GM19238 (cell line): ENCODE results near the gene MYLK.

ENCODE experiments used
- DNase-seq: peaks from one replicate; pipeline ENCODE4 v3.0.0; 2011; ENCODE audit warnings: low spot score; ENCODE audit not compliant: insufficient read length

The MYLK gene

GRCh38 chr3:123819949-123820348, 64.2 kb downstream of the MYLK start:
- DNase-seq = no peak

DNA sequence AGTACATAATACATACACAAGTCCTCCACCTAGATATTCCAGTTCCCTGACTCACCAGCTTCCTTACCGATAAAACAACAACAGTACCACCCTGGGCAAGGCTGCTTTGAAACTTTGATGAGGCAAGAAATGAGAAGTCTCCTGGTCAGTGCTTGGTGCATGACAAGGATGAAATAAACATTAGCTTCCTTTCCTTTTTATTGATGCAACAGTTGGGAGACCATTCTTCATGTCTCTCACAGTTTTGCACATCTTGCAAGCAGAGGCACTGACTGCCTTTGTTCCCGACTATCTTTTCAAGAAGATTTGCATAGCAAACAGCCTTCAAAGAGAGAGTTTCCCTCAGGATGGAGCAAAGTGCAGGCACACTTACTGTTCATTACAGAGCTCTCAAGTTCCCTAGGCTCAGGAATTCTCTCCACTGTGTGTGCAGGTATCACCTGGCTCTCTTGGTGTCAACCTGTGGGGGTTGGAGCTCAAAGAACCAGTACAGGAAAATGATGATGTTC, 65.2 kb downstream of the MYLK start:
- DNase-seq = no peak

- DNase-seq = no peak
These were observed 65.7 kb downstream of the MYLK start for GRCh38 chr3:123818324-123818920.

- DNase-seq = no peak
These were observed 66.7 kb downstream of the MYLK start for GRCh38 chr3:123817413-123817812.

DNA sequence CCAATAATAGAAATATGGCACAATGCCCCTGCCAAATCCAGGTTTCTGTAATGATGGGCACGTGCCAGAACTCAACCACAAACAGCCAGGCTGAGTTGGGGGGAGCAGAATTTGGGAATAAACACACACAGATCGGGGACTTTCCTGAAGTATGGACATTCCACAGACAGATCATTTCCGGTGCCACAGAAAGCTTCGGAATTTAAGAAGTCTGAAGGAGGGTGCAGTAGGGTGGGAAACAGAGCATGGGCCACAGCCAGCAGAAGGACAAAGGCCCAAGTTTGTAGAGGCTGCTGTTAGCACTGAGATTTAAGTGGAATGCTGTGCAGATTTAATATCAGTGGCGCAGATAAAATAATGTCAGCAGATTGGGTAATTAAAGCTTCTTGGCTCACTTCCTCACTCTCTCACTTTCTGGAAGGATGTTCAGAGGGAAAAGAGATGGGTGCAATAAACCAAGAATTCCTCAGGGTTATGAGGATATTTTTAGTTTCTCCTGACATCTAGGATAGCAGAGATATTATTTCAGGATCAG, 67.4 kb downstream of the MYLK start:
- no peak for DNase-seq

- no peak for DNase-seq
These were observed 68.2 kb downstream of the MYLK start for GRCh38 chr3:123815981-123816380.

DNA sequence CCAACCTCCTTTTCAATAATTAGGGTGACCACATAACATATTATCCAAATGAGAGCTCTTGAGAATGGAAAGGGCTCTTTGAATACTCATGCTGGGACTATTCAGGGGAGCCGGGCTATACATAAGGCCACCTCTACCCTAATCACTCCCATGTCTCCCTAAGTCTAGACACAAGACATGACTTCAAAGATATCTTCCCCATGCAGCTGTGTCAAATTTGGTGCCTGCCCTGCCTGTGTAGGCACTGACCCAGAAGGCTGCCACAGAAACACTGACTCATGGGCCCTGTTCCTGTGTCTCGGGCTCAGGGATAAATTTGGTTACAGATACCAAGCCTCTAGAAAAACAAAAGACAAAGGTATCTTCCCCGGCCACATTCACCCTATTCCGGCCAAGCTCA, 70.3 kb downstream of the MYLK start:
- DNase-seq = no peak

DNA sequence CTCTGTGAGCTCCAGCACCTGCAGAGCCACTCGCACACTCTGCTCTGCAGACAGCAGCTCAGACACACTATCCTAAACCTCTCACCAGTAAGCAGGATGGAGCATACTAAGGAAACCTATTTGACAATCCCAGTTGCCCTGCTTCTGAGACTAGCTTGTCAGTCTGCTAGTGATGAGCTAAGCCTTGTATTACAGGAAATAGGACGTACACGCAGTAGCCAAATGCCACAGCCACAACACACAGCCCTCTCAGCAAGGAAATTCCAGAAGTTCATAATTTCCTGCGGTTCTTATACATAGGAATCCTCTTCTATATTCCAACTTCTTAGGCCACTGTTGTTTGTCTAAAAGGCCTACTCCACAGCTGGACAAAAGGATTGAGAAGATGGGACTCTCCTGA, 74.5 kb downstream of the MYLK start:
- no peak for DNase-seq

GRCh38 chr3:123808812-123809211, 75.3 kb downstream of the MYLK start:
- DNase-seq = no peak

DNA sequence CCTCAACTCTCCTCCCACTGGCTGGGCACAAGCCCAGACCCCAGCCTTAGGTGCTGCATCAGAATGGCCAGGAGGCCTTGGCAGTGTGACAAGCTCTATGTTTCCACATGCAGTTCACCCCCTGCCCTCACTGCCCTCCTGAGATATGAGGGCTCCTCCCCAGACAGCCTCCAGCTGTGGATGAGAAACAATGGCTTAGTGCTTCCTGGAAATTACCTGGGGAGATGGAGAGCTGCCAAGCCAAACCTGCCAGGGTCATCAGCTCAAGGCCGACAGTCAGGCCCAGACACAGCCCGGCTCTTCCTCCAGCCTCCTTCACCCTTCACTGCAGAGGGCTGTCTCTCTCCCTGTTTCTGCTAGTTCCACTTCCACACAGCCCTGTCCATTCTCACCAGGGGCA, 76.3 kb downstream of the MYLK start:
- DNase-seq = no peak

- DNase-seq = no peak
These were observed 78.6 kb downstream of the MYLK start for GRCh38 chr3:123805504-123805903.

DNA sequence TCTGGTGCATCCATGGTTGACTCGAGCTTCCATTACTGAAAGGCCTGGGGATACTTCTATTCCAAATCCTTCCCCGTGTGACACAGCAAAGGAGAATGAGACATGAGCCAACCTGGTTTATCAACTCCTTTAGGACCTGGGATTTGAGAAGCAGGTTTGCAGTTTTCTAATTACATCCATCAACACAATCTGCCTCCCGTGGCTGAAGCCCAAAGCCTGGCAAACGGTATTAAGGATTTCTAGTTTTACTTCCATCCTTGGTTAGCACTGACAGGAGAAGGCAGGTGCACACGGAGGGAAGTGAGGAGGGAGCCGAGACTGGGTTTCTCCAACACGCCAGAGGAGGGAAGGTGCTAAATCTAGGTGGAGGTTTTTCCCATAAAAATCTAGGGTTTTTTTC, 79.0 kb downstream of the MYLK start:
- no peak for DNase-seq

- no peak for DNase-seq
These were observed 79.5 kb downstream of the MYLK start for GRCh38 chr3:123804676-123805075.

DNA sequence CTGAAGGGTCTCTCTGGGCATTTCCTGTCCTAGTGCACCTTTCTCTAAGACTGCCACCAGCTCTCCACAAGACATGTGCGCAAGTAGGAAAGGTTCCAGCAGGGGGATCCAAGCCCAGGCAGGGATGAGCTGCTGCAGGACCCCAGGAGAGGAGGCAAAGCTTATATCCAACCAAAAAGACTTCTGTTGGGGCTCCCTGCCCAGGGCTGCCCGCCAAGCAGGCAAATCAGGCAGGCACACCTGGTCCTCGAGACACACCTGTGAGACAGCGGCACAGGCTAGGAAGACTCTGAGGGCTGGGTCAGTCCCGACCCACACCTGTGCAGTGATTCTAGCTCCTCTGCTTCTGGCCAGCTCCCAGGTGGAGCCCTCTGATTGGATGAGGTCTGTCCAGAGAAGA, 80.6 kb downstream of the MYLK start:
- no peak for DNase-seq

- DNase-seq = no peak
These were observed 82.0 kb downstream of the MYLK start for GRCh38 chr3:123802007-123802625.

- DNase-seq = no peak
These were observed 82.7 kb downstream of the MYLK start for GRCh38 chr3:123801474-123801873.

DNA sequence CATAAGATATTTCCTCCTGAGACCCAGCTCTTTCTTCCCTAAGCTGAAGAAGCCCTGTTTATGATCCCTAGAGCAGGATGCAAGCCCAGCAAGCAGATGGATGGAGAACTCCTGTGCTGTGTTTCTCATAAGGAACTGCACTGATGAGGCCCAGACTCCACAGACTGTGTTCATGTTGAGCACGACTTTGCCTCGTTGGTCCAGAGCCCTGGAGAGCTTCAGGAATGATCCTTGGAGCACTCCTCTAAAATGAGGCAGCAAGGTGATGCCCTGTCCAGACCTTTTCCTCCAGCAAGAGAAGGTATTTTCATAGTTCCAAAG, 83.8 kb downstream of the MYLK start:
- DNase-seq = no peak

DNA sequence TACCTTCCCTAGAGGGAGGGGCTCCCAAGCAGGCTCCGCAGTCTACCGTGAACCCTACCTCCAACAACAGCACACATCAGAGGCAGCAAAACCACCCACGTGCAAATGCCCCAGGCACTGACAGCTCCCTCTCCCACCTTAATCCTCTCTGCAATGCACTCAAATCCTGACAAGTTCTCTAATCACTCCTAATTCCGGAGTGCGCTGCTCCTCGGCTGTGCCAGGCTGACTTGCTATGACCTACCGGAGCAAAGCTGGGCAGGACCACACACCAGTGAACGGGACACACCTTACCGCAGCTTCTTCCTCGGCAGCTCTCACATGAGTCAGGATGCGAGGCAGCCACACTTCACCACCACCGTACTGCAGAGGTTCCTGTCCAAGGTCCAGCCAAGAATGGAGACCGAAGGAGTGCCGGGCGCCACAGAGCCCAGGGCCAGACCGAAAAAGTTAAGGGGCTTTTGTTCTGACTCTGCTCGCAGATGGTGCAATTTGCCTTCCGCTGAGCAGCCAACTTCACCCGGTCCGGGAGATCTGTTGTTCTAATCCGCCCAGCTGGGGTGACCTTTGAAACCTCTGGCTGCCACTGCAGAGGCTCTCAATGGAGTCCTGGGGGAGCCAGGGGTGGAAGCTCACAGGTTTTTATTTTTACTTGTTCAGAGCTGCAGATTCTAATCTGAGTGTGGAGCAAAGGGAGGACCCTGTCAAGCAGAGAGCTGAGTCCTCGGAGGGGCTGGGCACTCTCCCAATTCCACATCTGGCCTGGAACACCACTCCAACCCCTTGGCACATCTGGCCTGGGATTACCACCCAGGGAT, 84.4 kb downstream of the MYLK start:
- DNase-seq = no peak

GRCh38 chr3:123798550-123798949, 85.6 kb downstream of the MYLK start:
- DNase-seq = no peak

DNA sequence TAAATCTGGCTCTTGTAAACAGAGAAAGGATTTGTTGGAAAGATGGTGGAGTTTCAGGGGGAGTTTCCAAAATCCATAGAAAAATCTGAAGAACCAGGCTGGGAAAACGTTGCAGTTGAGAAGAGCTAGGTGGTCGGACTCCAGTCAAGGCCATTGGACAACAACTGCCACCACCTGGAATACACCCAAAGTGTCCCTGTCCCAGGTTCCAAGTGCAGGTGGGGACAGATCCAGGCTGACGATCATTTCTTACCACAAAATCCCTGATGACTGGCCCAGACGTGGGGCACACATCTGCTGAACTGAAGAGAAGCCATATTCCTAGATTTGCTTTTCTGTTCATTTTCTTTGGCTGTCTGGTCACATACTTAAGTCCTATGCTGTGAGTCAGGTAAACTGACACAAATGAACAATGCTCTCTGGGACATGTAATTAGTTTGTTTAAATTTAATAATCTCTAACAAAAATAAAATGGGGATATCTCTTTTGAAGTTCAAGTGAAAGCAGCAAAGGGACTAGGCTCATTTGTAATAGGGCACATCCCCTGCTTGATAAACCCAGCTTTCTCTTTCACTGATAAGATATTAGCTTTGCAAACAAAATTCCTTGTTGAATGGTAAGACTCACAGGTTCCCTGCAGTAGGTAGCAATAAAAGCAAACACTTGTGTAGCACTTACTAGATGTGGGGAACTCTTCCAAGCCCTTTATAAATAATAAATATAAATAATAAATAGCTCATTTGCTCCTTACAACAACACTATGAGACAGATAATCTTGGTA, 88.5 kb downstream of the MYLK start:
- no peak for DNase-seq

DNA sequence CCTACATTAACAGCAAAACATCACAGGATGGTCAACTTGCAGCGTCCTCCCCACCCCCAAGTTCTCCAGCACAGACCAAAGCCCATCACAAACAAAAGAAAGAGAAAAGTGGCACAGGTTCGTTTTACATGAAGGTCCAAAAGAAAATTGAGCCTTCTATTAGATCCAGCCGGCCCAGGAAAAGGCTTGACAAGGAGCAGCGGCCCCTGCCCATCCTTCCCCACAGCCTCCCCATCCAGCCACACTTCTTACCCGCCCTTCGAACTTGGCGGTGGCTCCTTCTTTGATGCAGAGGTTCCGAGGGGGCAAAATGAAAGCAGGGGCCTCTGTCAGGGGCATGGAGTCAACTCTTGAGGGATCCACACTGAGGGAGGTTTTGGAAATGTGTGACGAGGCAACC, 90.7 kb downstream of the MYLK start:
- DNase-seq = no peak
